ENCODE data around the gene SNORC. TPM values are rescaled to one million over a fixed set of nuclear protein-coding genes. Genes with fewer than 3 reads are reported as not detected.

Gene SNORC
- 1 to 10 TPM in 1 of 2 experiments, under 1 TPM in 1; 0.87 to 2.1 TPM for total RNA-seq

DNA sequence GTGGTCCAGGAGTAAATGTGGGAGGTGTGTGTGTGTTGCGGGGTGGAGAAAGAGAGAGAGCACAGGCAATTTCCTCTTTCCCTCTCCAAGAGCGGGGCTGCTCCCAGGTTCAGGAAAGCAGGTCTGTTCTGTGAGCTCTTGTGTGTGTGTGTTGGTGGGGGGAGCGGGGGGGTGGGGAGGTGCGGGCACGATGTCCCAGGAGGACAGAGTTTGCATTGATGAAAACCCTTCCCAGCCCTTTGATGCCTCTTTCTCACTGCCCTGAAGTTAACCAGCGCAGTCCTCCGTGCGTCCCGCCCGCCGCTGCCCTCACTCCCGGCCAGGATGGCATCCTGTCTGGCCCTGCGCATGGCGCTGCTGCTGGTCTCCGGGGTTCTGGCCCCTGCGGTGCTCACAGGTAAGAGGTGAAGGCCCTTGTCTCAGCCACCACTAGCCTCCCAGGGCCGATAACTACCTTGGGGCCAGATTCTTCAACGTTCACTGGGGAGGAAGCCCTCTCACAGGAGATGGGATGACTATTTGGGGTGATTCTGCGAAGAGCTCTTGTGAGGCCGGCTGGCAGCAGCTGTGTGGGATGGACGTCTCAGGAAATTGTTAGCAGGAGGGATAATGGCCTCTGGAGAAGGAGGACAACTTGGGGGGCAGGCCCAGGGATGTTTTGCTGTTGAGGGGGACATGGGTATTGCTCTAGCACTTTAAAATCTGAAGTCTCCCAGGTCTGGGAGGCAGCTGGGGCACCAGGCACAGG lies at the start of gene SNORC:
Gene SNORC, plus strand, starts transcription at position 247 of the 748 bp plus-strand sequence. Its CDS starts 78 bp downstream, at position 325.
- Mint-ChIP-seq H3K4me3 (no peak within 1 kb of the TSS), H3K27me3 (peaks cover 2% of the 10 kb centered on the region), H3K4me1 (peaks cover under 1% of the 10 kb centered on the region), H3K9me3 (ENCODE audit: low read depth) (no peaks in the 10 kb centered on the region), H3K36me3 (ENCODE audit: low read depth) (no peaks in the 10 kb centered on the region), H3K27ac (no peak within 1 kb of the TSS)
- intact Hi-C loops (cut with DNase I, micrococcal nuclease), result no loop called here
- DNase-seq (no peak), ATAC-seq (no peak)
- ChIA-PET CTCF (interaction anchor here (0.6 kb wide), 1 partner anchor 400 kb away, joined by 4 read pairs; no protein-coding TSS in a partner anchor), POLR2A (no interaction called here)

DNA sequence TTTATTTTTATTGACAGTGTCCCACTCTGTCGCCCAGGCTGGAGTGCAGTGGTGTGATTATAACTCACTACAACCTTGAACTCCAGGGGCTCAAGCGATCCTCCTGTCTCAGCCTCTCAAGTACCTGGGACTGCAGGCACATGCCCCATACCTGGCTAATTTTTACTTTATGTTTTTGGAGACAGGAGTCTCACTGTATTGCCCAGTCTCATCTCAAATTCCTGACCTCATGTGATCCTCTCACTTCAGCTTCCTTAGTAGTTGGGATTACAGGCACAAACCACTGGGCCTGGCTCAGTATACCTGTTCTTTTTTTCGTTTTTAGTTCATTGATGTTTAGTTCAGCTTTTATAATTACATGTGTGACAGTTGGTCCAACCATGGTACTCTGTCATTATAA lies 40.1 kb upstream of the SNORC start:
- Mint-ChIP-seq H3K36me3 (ENCODE audit: low read depth) (peaks cover 39% of the 10 kb centered on the region), H3K4me1 (no peaks in the 10 kb centered on the region), H3K4me3 (no peak overlapping the region), H3K27ac (no peak overlapping the region), H3K27me3 (no peaks in the 10 kb centered on the region), H3K9me3 (ENCODE audit: low read depth) (no peaks in the 10 kb centered on the region)
- DNase-seq (no peak), ATAC-seq (no peak)
- POLR2A ChIA-PET, result no interaction called here
- intact Hi-C loops (cut with DNase I, micrococcal nuclease), result no loop called here
- CTCF ChIA-PET, result interaction anchor here (1.2 kb wide), 1 partner anchor 21 kb away, joined by 4 read pairs; no protein-coding TSS in a partner anchor

DNA sequence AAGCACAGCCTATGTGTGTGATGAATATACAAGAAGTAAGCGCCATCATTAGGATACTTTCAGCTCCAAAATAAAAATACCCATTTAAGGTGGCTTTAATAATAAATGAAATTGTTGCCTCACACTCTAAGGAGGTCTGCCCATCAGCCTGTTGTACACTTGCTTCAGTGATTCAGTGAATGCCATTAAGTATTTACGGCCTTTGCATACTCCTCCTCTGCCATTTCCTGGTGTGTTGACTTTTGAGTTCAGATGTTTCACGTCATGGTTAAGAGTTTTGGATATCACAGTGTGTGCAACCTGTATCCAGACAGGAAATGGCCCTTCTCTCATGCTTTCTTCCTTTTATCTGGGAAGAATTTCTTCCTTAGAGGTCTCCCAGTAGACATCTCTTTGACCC lies 38.6 kb upstream of the SNORC start:
- POLR2A ChIA-PET, result interaction anchor here (1.0 kb wide), 1 partner anchor 22 kb away, joined by 3 read pairs; no protein-coding TSS in a partner anchor
- intact Hi-C loops (cut with DNase I, micrococcal nuclease), result no loop called here
- no peak overlapping the region for H3K4me3 Mint-ChIP-seq
- CTCF ChIA-PET, result interaction anchor here (0.7 kb wide), 1 partner anchor 222 kb away, joined by 6 read pairs; no protein-coding TSS in a partner anchor
- H3K27ac Mint-ChIP-seq, result no peak overlapping the region
- DNase-seq (no peak), ATAC-seq (no peak)
- no peaks in the 10 kb centered on the region for H3K9me3 Mint-ChIP-seq (ENCODE audit: low read depth)
- H3K36me3 Mint-ChIP-seq (ENCODE audit: low read depth), result peaks cover 33% of the 10 kb centered on the region
- H3K4me1 Mint-ChIP-seq, result no peaks in the 10 kb centered on the region
- H3K27me3 Mint-ChIP-seq, result no peaks in the 10 kb centered on the region

DNA sequence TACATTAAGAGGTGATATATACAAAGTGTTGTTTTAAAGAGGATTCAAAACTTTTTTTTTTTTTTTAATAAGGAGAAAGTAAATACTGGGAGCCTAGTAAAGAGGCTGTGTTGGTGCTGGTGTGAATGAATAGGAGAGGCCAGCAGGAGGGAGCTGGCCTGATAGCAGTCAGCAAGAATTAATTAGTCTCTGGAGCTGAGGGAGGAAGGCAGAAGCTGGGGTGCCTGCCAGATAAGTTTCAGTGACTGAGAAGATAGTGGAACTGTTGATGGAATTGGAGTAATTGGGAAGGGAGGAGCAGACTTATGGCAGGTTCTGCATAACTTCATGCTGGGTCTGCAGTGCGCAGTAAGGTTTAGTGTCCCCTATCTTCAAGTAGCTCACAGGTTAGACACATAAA lies 36.2 kb upstream of the SNORC start:
- H3K4me1 Mint-ChIP-seq, result peaks cover 19% of the 10 kb centered on the region
- H3K27ac Mint-ChIP-seq, result no peak overlapping the region
- H3K36me3 Mint-ChIP-seq (ENCODE audit: low read depth), result peaks cover 43% of the 10 kb centered on the region
- H3K4me3 Mint-ChIP-seq, result no peak overlapping the region
- DNase-seq, result no peak
- CTCF ChIA-PET, result interaction anchor here (1.0 kb wide), 1 partner anchor 22 kb away, joined by 3 read pairs; no protein-coding TSS in a partner anchor
- no peak for ATAC-seq
- H3K9me3 Mint-ChIP-seq (ENCODE audit: low read depth), result no peaks in the 10 kb centered on the region
- no peaks in the 10 kb centered on the region for H3K27me3 Mint-ChIP-seq
- intact Hi-C loops (cut with DNase I, micrococcal nuclease), result no loop called here
- POLR2A ChIA-PET, result no interaction called here

- Mint-ChIP-seq H3K27ac (no peak overlapping the region), H3K36me3 (ENCODE audit: low read depth) (peaks cover 50% of the 10 kb centered on the region), H3K9me3 (ENCODE audit: low read depth) (no peaks in the 10 kb centered on the region), H3K4me1 (peaks cover 24% of the 10 kb centered on the region), H3K27me3 (no peaks in the 10 kb centered on the region), H3K4me3 (no peak overlapping the region)
- no peak for DNase-seq
- intact Hi-C loops (cut with DNase I, micrococcal nuclease), result no loop called here
- no peak for ATAC-seq
- ChIA-PET POLR2A (no interaction called here), CTCF (no interaction called here)
These were observed 34.3 kb upstream of the SNORC start for GRCh38 chr2:232835687-232836208.

GRCh38 chr2:232836934-232837333 lies 33.1 kb upstream of the SNORC start:
- Mint-ChIP-seq H3K36me3 (ENCODE audit: low read depth) (peaks cover 48% of the 10 kb centered on the region), H3K9me3 (ENCODE audit: low read depth) (no peaks in the 10 kb centered on the region), H3K27me3 (no peaks in the 10 kb centered on the region), H3K27ac (peak overlapping the region; percentile 55), H3K4me3 (no peak overlapping the region), H3K4me1 (peaks cover 24% of the 10 kb centered on the region)
- POLR2A ChIA-PET, result no interaction called here
- DNase-seq (no peak), ATAC-seq (no peak)
- CTCF ChIA-PET, result interaction anchor here (0.8 to 1.2 kb wide), 2 partner anchors 55 to 187 kb away, joined by 3 read pairs; no protein-coding TSS in a partner anchor
- intact Hi-C loops (cut with DNase I, micrococcal nuclease), result no loop called here

DNA sequence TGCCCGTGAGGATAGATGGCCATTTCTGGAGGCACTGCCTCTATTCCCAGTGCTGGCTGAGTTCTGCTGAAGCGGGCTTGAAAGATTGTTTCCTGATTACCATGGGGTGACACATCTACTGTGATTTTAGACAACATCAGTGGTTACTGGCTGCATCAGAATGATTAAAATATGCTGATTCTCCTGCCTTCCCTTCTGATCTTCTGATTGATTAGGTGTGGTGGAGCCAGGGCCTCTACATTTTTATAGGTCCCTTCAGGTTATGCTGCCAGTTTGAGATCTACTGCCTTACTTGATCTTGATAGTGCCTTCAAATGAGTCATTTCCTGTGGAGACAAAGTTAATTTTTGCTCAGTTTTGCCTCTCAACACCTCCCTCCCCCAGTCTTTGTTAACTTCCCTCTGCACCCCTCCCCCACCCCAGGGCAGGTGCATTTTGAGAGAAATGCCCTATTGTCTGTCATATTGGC lies 31.6 kb upstream of the SNORC start:
- CTCF ChIA-PET, result no interaction called here
- peak overlapping the region; percentile 84 for H3K27ac Mint-ChIP-seq
- H3K36me3 Mint-ChIP-seq (ENCODE audit: low read depth), result peaks cover 44% of the 10 kb centered on the region
- DNase-seq, result peak; percentile 76
- peak overlapping the region; percentile 15 for H3K4me3 Mint-ChIP-seq
- intact Hi-C loops (cut with DNase I, micrococcal nuclease), result loop anchor here in 1 of 2 experiments (1.0 kb wide), 1 partner anchor 413 kb away; the partner anchor contains the start of gene ATG16L1
- H3K27me3 Mint-ChIP-seq, result no peaks in the 10 kb centered on the region
- H3K4me1 Mint-ChIP-seq, result peaks cover 24% of the 10 kb centered on the region
- POLR2A ChIA-PET, result no interaction called here
- ATAC-seq, result peak; percentile 94
- H3K9me3 Mint-ChIP-seq (ENCODE audit: low read depth), result no peaks in the 10 kb centered on the region

- H3K36me3 Mint-ChIP-seq (ENCODE audit: low read depth), result peaks cover 44% of the 10 kb centered on the region
- H3K4me1 Mint-ChIP-seq, result peaks cover 24% of the 10 kb centered on the region
- H3K27ac Mint-ChIP-seq, result peak overlapping the region; percentile 69
- no peaks in the 10 kb centered on the region for H3K9me3 Mint-ChIP-seq (ENCODE audit: low read depth)
- ChIA-PET POLR2A (no interaction called here), CTCF (interaction anchor here (0.7 kb wide), 1 partner anchor 381 kb away, joined by 3 read pairs; no protein-coding TSS in a partner anchor)
- intact Hi-C loops (cut with DNase I, micrococcal nuclease), result no loop called here
- ATAC-seq, result no peak
- no peak for DNase-seq
- no peak overlapping the region for H3K4me3 Mint-ChIP-seq
- no peaks in the 10 kb centered on the region for H3K27me3 Mint-ChIP-seq
These were observed 30.5 kb upstream of the SNORC start for GRCh38 chr2:232839411-232840079.

DNA sequence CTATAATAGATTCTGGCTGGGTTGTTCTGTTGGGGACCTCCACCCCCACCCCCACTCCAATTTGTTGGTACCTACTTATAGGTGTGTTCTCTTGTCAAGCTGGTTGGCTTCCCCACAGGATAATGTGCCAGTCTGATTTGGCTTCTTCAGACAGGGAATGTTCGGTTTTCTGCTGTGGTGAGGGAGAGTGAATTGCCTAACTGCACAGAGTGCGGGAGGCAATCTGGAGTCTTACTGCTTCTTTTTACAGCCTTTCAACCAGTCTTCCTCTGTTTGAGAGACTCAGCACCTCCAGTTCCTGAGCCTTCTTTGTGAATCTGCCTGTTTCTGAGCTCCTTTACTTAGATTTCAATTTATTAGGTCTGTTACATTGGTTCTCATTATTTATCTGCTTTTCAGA lies 27.4 kb upstream of the SNORC start:
- Mint-ChIP-seq H3K27ac (no peak overlapping the region), H3K4me3 (no peak overlapping the region), H3K4me1 (peaks cover 17% of the 10 kb centered on the region), H3K36me3 (ENCODE audit: low read depth) (peaks cover 31% of the 10 kb centered on the region), H3K9me3 (ENCODE audit: low read depth) (no peaks in the 10 kb centered on the region), H3K27me3 (no peaks in the 10 kb centered on the region)
- no peak for DNase-seq
- intact Hi-C loops (cut with DNase I, micrococcal nuclease), result no loop called here
- ChIA-PET POLR2A (no interaction called here), CTCF (interaction anchor here (1.8 kb wide), 1 partner anchor 10 kb away, joined by 6 read pairs; no protein-coding TSS in a partner anchor)
- no peak for ATAC-seq

GRCh38 chr2:232843834-232844233 lies 26.2 kb upstream of the SNORC start:
- peaks cover 32% of the 10 kb centered on the region for H3K36me3 Mint-ChIP-seq (ENCODE audit: low read depth)
- H3K27me3 Mint-ChIP-seq, result no peaks in the 10 kb centered on the region
- no peak for ATAC-seq
- no peak overlapping the region for H3K4me3 Mint-ChIP-seq
- peaks cover 6% of the 10 kb centered on the region for H3K4me1 Mint-ChIP-seq
- POLR2A ChIA-PET, result no interaction called here
- DNase-seq, result no peak
- no peaks in the 10 kb centered on the region for H3K9me3 Mint-ChIP-seq (ENCODE audit: low read depth)
- H3K27ac Mint-ChIP-seq, result no peak overlapping the region
- intact Hi-C loops (cut with DNase I, micrococcal nuclease), result no loop called here
- CTCF ChIA-PET, result interaction anchor here (0.8 kb wide), 1 partner anchor 210 kb away, joined by 3 read pairs; no protein-coding TSS in a partner anchor

GRCh38 chr2:232846055-232846454 lies 24.0 kb upstream of the SNORC start:
- intact Hi-C loops (cut with DNase I, micrococcal nuclease), result no loop called here
- Mint-ChIP-seq H3K9me3 (ENCODE audit: low read depth) (no peaks in the 10 kb centered on the region), H3K27me3 (no peaks in the 10 kb centered on the region), H3K36me3 (ENCODE audit: low read depth) (peaks cover 30% of the 10 kb centered on the region), H3K27ac (no peak overlapping the region), H3K4me1 (no peaks in the 10 kb centered on the region), H3K4me3 (no peak overlapping the region)
- ChIA-PET POLR2A (no interaction called here), CTCF (interaction anchor here (0.7 to 1.6 kb wide), 2 partner anchors 14 to 208 kb away, joined by 3 to 6 read pairs; no protein-coding TSS in a partner anchor)
- ATAC-seq, result no peak
- DNase-seq, result no peak
